GM19351 (cell line): ENCODE data around the gene LRRC42.

Source experiments
- ATAC-seq: cut with Tn5 transposase; IDR thresholded peaks from one replicate; pipeline ENCODE4 v1.9.1; 2021; ENCODE audit warnings: mild to moderate bottlenecking, moderate library complexity; ENCODE audit not compliant: unreplicated experiment

Gene LRRC42

DNA sequence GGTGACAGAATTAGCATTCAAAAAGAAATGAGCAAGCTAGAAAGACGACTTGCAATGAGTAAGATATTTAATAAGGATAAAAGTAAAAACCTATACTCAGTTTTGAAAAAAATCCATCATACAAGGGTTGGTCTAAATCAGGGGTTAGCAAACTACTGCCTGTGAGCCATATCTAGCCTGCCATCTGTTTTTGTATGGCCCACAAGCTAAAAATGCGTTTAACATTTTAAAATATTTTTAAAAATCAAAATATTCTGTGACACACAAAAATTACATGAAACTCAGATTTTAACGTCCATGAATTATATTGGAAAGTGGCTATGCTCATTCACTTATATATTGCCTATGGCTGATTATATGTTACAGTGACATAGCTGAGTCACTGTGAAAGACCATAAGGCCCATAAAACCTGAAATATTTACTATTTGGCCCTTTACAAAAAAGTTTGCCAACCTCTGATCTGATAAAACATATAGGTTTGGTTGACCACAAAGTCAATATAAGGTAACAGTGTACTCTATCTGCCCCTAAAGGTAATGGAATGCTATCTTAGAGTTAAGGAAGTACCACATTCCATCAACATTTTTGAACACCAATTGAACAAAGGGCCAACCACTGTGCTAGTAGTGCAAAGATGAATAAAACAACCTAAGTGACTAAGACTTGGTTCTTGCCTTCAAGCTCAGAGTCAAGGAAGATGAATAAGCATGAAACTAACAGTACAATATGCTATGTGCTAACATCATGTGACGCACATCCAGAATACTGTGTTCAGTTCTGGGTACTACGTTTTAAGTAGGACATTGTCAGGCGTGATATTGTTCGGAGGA lies 3.8 kb upstream of the LRRC42 start:
- ATAC-seq: no peak

DNA sequence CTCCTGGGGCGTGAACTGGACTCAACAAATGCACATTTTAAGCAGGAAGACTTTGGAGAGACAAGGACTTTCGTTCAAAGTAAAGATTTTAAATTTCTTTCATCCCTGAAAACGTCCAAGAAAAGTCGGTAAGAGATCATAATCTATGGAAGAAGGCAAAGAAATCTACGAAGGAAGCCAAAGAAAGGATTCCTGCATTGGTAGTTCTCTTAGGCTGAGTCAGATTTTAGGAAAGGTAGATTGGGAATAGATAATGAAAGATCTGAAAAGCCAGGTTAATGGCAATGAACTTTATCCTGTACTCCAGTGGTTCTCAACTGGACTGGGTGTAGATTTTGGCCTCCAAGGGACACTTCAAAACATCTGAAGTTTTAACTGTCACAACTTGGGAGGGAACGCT lies 3.1 kb upstream of the LRRC42 start:
- no peak for ATAC-seq

- ATAC-seq: no peak
Observed at GRCh38 chr1:53943490-53944043, 2.6 kb upstream of the LRRC42 start.

- ATAC-seq: no peak
Observed at GRCh38 chr1:53944469-53945182, 1.5 kb upstream of the LRRC42 start.

DNA sequence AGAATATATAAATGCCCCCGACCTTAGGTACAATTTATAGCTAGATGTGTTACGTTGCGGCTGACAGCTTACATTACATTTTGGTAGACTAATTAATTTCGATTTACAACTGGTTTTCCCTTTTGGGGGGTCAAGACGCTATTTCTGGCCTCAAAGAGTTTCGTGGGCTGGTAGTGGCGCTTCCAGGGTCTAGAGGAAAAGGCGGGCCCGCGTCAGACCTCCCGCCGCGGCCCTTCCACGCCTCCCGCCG lies 1.0 kb upstream of the LRRC42 start:
- no peak for ATAC-seq

DNA sequence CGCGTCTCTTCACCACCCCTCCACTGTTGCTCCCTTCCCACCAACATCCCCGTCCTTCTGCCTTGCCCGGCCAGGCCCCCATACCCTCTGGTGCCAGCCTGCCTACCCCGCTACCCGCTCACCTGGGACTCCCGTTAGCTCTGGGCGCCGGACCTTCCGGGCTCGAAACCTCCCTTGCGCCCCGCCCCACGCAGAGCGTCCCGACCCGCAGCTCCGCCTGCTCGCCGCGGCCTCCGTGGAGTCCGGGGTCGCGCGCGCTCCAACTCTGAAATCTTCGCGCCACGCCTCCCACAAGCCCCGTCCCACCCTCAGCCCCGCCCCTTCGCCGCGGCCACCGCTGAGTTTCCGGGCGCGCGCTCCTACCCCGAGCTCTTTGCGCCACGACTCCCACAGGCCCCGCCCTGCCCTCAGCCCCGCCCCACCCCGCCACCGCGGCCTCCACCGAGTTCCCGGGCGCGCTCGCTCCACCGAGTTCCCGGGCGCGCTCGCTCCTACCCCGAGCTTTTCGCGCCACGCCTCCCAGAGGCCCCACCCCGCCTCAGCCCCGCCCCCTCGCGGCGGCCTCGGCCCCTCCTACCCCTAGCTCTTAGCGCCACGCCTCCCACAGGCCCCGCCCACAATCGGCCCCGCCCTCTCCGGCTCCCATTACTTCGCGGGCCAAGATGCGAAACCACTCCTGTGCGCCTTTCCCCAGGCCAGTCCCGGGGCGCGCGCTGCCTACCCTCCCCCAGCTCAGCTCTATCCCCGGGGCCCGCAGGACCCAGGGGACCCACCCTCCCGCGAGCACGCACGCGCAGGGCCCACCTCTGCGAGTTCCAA lies 508 bp upstream of the LRRC42 start, which contains the start of gene IFT25:
IFT25 (minus strand) TSS at position 267 of the 819 bp plus-strand sequence. CDS start 5,617 bp downstream, outside the sequence.
- ATAC-seq: peak; percentile 66

GRCh38 chr1:53947172-53947907 lies 1.2 kb downstream of the LRRC42 start:
- no peak for ATAC-seq

DNA sequence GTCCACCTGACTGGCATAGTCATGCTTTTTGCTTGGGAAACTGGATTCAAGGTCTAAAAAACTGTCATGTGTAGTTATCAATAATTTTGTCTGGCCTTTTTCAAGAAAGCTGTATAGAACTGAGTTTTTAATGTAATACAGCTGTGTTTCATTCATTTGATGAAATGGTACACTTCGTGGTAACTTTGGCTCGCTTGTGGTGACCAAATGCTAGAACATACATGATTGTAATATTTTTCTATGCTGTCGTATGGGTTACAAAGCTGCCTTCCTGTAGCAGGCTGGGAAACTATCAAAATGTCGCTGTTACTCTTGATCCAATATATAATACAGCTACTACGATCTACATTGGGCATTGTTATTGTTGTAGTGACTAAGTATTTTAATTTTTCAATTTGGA lies 2.1 kb downstream of the LRRC42 start:
- no peak for ATAC-seq

DNA sequence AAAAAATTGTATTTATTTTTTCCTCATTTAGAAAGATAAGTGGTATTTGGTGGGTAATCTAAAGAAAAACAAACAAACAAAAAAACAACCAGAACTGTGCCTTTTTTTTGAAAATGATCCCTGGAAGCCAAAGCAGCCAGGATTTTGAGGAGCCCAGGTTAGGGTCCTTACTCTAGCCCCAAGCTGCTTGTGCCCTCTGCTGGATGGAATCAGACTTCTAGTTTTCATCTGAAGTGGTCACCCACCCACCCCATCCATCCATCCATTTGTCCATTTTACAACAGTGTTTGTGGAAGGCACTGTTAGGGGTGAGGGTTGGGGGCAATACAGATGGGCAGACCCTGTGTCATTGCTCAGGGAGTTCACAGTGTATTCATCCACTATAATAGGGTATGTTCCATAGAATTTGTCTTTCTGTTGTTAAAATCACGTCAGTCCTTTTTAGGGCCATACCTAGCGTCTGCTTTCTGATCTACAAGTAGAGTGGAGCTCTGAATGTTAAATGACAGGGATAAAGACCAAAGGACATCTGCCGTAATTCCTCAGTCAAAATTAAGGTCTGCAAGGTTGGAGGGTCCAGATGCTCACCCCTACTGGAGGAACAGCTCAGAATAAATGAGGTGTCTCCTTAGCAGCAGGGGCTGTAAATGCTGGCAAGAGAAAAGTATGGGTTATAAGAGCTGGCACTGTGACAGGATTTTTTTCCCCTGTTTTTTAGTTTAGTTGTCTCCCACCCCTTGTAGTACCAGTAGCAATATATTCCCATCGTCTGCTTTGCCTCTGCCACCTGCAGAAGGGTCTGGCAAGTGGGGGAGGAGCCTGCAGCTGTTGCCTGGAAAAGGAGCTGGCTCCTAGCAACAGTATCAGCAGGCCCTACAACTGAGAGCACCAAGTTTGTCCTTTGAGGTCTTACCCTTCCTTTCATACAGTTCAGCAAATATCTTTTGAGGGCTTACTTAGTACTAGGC lies 3.2 kb downstream of the LRRC42 start:
- no peak for ATAC-seq

DNA sequence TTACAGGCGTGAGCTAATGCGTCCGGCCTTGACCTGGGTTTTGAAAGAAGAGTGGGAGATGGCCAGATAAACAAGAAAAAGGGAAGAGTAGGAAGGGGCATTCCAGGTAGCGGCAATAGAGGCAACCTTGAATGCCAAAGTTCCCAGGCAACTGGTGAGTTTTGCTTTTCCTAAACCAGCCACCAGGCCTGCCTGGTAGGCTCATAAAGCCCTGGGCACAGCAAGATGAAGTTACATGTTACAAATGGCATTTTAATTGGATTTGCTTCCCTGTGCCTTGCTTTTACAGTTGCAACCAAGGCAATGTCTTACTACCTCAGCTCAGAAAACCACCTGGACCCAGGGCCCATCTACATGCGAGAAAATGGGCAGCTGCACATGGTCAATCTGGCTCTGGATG lies 5.5 kb downstream of the LRRC42 start:
- ATAC-seq: no peak

GRCh38 chr1:53954128-53954527 lies 8.0 kb downstream of the LRRC42 start:
- ATAC-seq: no peak

DNA sequence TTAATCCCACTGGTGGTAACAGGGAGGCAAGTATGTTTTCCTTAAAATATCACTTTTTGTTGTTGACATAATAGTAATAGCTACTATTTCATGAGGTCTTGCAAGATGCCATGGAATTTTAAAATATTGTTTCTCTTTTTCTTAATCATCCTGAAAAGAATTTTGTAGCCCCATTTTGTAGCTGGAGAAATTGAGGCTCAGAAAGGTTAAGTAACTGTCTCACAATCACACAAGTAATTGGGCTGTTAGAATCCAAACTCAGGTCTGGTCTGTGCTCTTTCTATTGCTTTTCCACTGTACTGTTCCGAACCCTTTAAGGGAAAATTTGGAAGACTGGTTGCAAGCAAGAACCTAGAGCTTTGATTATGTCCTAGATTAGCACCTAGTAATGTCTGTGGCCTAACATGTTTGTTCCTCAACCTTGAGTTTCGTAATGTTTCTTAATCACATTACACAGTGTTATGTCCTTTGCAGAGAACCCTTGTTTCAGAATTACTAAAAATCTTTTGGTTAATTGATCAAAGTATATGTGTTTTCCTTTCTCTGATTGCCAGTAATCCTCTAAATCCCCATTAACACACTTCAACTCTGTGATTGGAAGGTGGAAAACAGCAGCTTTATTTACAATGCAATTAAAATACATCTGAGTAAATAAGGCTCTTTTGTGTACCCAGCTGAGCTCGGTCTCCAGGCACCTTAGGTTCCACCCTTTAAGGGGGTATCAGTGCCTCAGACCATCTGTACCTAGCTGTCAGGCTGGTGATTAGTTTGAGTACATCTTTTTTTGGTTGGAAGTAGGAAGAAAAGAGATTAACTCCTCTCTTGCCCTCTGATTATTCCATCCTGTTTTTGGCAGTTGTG lies 10.4 kb downstream of the LRRC42 start:
- no peak for ATAC-seq

- no peak for ATAC-seq
Observed at GRCh38 chr1:53957194-53957818, 11.2 kb downstream of the LRRC42 start.

DNA sequence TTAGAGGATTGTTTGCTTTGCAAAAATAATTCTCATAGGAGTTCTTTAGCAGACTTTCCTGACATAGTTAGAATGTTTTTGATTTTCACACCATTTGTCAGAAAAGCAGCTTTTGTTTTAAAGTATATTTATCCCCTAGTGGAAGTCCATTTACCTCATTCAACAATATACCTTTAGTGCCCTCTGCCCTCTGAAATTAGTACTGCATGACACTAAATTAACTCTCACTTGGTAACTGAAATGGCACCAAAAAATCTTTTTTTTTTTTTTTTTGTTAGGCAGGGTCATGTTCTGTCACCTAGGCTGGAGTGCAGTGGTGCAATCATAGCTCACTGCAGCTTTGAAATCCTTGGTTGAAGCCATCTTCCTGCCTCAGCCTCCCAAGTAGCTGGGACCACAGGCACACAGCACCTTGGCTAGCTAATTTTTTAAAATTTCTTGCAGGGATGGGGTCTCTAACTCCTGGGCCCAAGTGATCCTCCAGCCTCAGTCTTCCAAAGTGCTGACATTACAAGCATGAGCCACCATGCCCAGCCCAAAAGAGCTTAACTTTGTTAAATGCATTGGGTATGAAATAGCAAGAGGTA lies 13.6 kb downstream of the LRRC42 start:
- no peak for ATAC-seq

DNA sequence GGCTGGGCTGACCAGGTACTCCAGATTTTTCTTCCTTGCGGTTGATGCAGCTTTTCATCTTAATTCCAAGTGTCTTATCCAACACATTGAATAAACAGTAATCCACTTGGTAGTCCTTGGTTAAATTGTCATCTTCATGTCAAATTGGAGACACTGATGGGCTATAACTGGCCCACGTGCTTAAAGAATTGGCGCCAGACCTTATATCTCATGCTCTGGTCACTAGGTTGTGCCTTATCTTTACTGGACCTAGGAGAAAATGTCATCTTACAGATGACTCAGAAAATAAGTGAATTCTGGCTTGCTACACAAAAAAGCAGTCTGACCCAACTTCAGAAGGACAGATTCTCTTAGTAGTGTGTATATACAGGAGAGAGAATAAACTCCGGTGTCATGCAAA lies 16.2 kb downstream of the LRRC42 start:
- ATAC-seq: no peak

GRCh38 chr1:53963460-53963859 lies 17.3 kb downstream of the LRRC42 start:
- no peak for ATAC-seq

DNA sequence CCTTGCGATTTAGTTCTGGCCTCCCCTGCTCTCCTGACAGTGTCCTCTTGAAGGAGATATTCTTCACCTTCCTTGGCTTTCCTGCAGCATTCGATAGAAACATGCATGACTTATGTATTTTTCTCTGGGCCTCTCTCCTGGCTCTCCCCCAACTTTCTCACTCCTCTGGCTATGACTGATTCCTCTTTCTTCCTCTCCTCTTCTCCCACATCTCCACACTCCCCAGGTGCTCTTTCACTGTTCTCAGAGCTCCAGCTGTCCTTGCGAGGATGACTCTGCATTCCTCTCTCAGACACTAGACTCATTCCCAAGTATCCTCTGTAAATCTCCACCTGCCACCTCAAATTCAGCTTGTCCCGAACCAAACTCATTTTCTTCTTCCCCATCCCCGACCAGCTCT lies 18.0 kb downstream of the LRRC42 start:
- no peak for ATAC-seq

DNA sequence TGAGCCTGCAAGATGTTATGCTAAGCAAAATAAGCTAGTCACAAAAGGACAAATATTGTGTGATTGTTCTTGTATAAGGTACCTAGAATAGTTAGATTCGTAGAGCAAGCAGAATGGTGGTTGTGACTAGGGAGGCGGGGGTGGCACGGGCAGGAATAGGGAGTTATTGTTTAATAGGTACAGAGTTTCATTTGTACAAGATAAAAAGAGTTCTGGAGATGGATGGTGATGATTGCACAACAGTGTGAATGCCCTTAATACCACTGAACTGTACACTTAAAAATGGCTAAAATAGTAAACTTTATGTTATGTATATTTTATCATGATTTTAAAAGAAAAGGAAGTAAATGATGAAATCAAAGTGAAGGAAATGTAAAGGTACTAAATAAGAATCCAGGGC lies 20.6 kb downstream of the LRRC42 start:
- no peak for ATAC-seq
